Activated CD4-positive, alpha-beta T cell treated with anti-CD3 and anti-CD28 coated beads, Interleukin-2, amount 10 ng/mL, durations not matched to agents 24 days and 14 days (primary cell): Measurements from ENCODE around the gene GIMD1. TPM values are rescaled to one million over a fixed set of nuclear protein-coding genes. Genes with fewer than 3 reads are reported as not detected.
A peak's percentile ranks its signal among the peaks of the same experiment; 100 is the strongest.

Source experiments
- DNase-seq: peaks from one replicate; pipeline ENCODE4 v3.0.0; 2022
- H3K27ac Mint-ChIP-seq: one replicate; pipeline ENCODE4 v1.8.0; 2022; ENCODE audit warnings: mild to moderate bottlenecking, mixed read lengths
- H3K27me3 Mint-ChIP-seq: one replicate; pipeline ENCODE4 v1.8.0; 2022; ENCODE audit warnings: mixed read lengths
- H3K36me3 Mint-ChIP-seq: one replicate; pipeline ENCODE4 v1.8.0; 2022; ENCODE audit warnings: low read depth, mild to moderate bottlenecking, mixed read lengths
- H3K4me1 Mint-ChIP-seq: one replicate; pipeline ENCODE4 v1.8.0; 2021; ENCODE audit warnings: mixed read lengths
- H3K4me3 Mint-ChIP-seq: one replicate; pipeline ENCODE4 v1.8.0; 2022; ENCODE audit warnings: mild to moderate bottlenecking, moderate library complexity, mixed read lengths
- H3K9me3 Mint-ChIP-seq: one replicate; pipeline ENCODE4 v1.8.0; 2021; ENCODE audit warnings: mixed read lengths
- intact Hi-C: fragments of 100-400 bp; cut with micrococcal nuclease; formaldehyde crosslinking; loops from one replicate; pipeline ENCODE4 v1.15.1; 2023
- total RNA-seq: library from RNA; stranded (reverse); gene quantifications from 2 replicates; pipeline ENCODE4 v1.2.3, GENCODE V29; 2022

Gene GIMD1
- total RNA-seq, 1 donor from 2014 or later, result not detected

DNA sequence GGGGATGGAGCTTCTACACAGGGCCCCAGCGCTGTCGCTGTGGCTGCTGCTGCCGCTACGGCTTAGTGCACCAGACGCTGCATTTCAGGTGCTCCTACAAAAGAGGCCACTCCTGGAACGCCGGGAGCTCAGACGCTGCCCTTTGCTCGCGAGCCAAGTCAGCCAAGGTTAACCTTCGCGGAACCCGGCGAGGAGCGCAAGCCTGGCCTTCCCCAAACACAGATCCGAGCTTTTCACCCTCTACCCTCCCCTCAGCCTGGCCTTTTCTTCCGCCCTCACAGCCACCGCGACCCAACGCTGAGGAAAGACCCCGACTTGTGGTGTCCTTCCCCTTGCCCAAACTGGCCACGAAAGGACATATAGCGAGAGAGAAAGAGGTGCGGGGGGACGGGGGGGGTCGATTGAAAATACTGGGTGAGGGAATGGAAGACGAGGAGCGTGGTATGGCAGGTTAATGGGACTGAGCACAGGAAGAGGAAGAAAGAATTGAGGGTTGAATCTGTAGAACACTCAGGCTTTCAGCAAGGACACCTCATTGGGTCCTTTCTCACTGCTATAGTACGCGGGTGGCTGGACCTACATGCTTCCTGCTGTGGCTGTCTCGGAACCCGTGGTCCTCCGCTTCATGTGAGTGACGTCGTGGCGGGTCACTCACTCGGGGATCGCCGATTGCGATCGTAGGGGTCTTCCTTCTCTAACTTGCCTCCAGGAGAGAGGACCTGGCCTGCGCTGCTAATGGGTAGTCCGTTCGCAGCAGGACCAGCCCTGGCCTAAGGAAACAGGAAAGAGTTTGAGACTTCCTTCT lies 52.4 kb downstream of the GIMD1 start, which contains the start of the genes AIMP1 and TBCK:
Gene AIMP1 (plus strand): TSS at position 583 of the 805 bp plus-strand sequence. CDS start 8,460 bp downstream, outside the sequence.
Gene TBCK (minus strand): TSS at position 242 of the 805 bp plus-strand sequence. CDS start 7,249 bp downstream, outside the sequence.
- H3K4me3 Mint-ChIP-seq, result no peak within 1 kb of the TSS
- H3K4me1 Mint-ChIP-seq, result peaks cover 23% of the 10 kb centered on the region
- H3K27me3 Mint-ChIP-seq, result no peaks in the 10 kb centered on the region
- intact Hi-C loops, result loop anchor here (5.0 kb wide), 3 partner anchors 609 to 1406 kb away; partner anchors contain the start of genes GSTCD, INTS12, PAPSS1 and PPA2
- peak; percentile 96 for DNase-seq
- peak within 1 kb of the TSS; percentile 87 for H3K27ac Mint-ChIP-seq
- H3K36me3 Mint-ChIP-seq, result peaks cover 15% of the 10 kb centered on the region
- H3K9me3 Mint-ChIP-seq, result peaks cover 3% of the 10 kb centered on the region

DNA sequence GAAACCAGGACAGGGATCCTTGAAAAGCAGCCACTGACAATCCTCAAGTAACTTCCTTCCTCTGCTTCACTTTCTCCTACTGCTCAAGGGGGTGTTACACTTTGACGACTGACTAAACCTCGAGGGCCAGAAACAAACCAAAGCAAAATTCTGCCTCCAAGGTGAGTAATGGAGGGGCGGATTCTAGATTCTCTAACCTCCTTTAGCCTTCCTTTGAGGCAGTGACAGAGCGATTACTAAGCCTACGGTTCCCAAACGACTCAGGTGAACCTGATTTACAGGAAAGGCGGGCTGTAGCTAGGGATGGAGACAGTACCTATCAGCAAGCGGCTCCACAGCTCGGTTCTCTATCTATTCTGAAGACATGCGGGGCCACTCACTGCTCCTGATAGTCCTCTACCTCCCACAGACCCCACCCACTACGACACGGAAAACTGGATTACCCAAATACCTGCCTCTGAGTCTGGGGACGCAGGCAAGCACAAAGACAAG lies 53.1 kb downstream of the GIMD1 start:
- no peak for DNase-seq
- H3K27me3 Mint-ChIP-seq, result no peaks in the 10 kb centered on the region
- peaks cover 9% of the 10 kb centered on the region for H3K36me3 Mint-ChIP-seq
- intact Hi-C loops, result loop anchor here (5.0 kb wide), 3 partner anchors 608 to 1407 kb away; partner anchors contain the start of genes GSTCD, INTS12, PAPSS1 and PPA2
- H3K4me3 Mint-ChIP-seq, result no peak overlapping the region
- peaks cover 23% of the 10 kb centered on the region for H3K4me1 Mint-ChIP-seq
- H3K9me3 Mint-ChIP-seq, result peaks cover 3% of the 10 kb centered on the region
- H3K27ac Mint-ChIP-seq, result no peak overlapping the region

- H3K36me3 Mint-ChIP-seq, result peaks cover 3% of the 10 kb centered on the region
- no peak for DNase-seq
- H3K27ac Mint-ChIP-seq, result peak overlapping the region; percentile 87
- no peaks in the 10 kb centered on the region for H3K27me3 Mint-ChIP-seq
- H3K9me3 Mint-ChIP-seq, result no peaks in the 10 kb centered on the region
- peaks cover 23% of the 10 kb centered on the region for H3K4me1 Mint-ChIP-seq
- intact Hi-C loops, result loop anchor here (5.0 kb wide), 3 partner anchors 608 to 1407 kb away; partner anchors contain the start of genes GSTCD, INTS12, PAPSS1 and PPA2
- H3K4me3 Mint-ChIP-seq, result no peak overlapping the region
Observed at GRCh38 chr4:106314960-106315359, 53.6 kb downstream of the GIMD1 start.

GRCh38 chr4:106312997-106313522 lies 55.5 kb downstream of the GIMD1 start:
- peak overlapping the region; percentile 10 for H3K4me3 Mint-ChIP-seq
- H3K4me1 Mint-ChIP-seq, result peaks cover 16% of the 10 kb centered on the region
- no peak for DNase-seq
- no peaks in the 10 kb centered on the region for H3K9me3 Mint-ChIP-seq
- intact Hi-C loops, result no loop called here
- H3K27me3 Mint-ChIP-seq, result no peaks in the 10 kb centered on the region
- peaks cover 6% of the 10 kb centered on the region for H3K36me3 Mint-ChIP-seq
- no peak overlapping the region for H3K27ac Mint-ChIP-seq

DNA sequence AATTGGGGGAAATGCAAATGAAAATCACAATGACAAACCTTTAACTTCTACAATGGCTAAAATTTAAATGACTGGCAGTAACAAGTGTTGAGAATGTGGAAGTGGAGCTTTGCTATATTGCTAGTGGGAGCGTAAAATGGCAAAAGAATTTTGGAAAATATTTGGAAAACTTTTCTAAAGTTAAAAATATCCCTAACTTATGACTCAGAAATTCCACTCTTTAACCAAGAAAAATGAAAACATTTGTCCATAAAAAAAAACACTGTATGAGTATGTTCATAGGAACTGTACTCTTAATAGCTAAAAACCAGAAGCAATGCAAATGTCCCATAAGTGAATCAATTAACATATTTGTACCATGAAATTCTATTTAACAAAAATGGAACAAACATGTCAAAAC lies 56.2 kb downstream of the GIMD1 start:
- Mint-ChIP-seq H3K4me1 (peaks cover 16% of the 10 kb centered on the region), H3K36me3 (peaks cover 6% of the 10 kb centered on the region), H3K9me3 (no peaks in the 10 kb centered on the region), H3K27ac (no peak overlapping the region), H3K4me3 (no peak overlapping the region), H3K27me3 (no peaks in the 10 kb centered on the region)
- no peak for DNase-seq
- intact Hi-C loops, result no loop called here

Other genes starting within 250 kb of the GIMD1 start
- gene TBCK, start 52.6 kb downstream of the GIMD1 start, total RNA-seq, result 28.1 and 29.5 TPM in 2 replicates
- 82.6 and 84.7 TPM in 2 replicates for gene AIMP1, start 52.2 kb downstream of the GIMD1 start, total RNA-seq